Tibial nerve (tissue), 4 donors: Measurements from ENCODE around the gene MIX23. TPM values are rescaled to one million over a fixed set of nuclear protein-coding genes. Genes with fewer than 3 reads are reported as not detected.

Source experiments
- DNase-seq, 2 donors: peaks; one replicate each; pipeline ENCODE4 v3.0.0-alpha.2; 2019; ENCODE audit warnings: low spot score in 2 of 2
- H3K27ac ChIP-seq, 4 donors: fragments of 200-600 bp; sonication (generic) in 3 of 4; one replicate each; pipeline ENCODE4 v1.5.1; 2017 to 2019; ENCODE audit warnings: mild to moderate bottlenecking in 1 of 4
- H3K27me3 ChIP-seq, 2 donors: fragments of 200-600 bp; sonication (generic) in 1 of 2; one replicate each; pipeline versions ENCODE4 v1.5.1 to v1.6.0; 2017 to 2019
- H3K36me3 ChIP-seq, 3 donors: fragments of 200-600 bp; sonication (generic); one replicate each; pipeline ENCODE4 v1.5.1; 2018 to 2019
- H3K4me1 ChIP-seq, 4 donors: fragments of 200-600 bp; sonication (generic) in 3 of 4; one replicate each; pipeline ENCODE4 v1.5.1; 2017 to 2019
- H3K4me3 ChIP-seq, 4 donors: fragments of 200-600 bp; sonication (generic) in 3 of 4; one replicate each; pipeline ENCODE4 v1.5.1; 2017 to 2019; ENCODE audit warnings: mild to moderate bottlenecking in 1 of 4, moderate library complexity in 1 of 4
- H3K9me3 ChIP-seq, 4 donors: fragments of 200-600 bp; sonication (generic) in 3 of 4; one replicate each; pipeline ENCODE4 v1.5.1; 2017 to 2019
- EP300 ChIP-seq, 2 donors: sonication (generic); formaldehyde crosslinking; IDR thresholded peaks; one replicate each; pipeline ENCODE4 v1.6.1; 2017; ENCODE audit warnings: antibody characterized with exemption in 2 of 2, mild to moderate bottlenecking in 1 of 2
- POLR2A ChIP-seq, 2 donors: fragments of 450-650 bp; IDR thresholded peaks; one replicate each; pipeline ENCODE4 v1.6.1; 2017; ENCODE audit warnings: antibody characterized with exemption in 2 of 2, mild to moderate bottlenecking in 2 of 2, moderate library complexity in 2 of 2
- WGBS, 2 donors: methylation state at CpG; one replicate each; pipeline ENCODE4 v1.1.5; 2018; 5-methylcytosine and 5-hydroxymethylcytosine counted together
- total RNA-seq, 4 donors: library from RNA; depleted of rRNA; stranded (reverse); fragments of >200 nt; gene quantifications; one replicate each; pipeline ENCODE4 v1.1.0, GENCODE V29; 2016
- TF ChIP-seq, protein P1 (sequence below), 5 experiments: fragments of 200-600 bp in 3 of 5; fragments of 450-650 bp in 2 of 5; sonication (generic) in 3 of 5; IDR thresholded peaks; one replicate each; pipeline ENCODE4 v1.5.1; 2016 to 2019; ENCODE audit warnings: antibody characterized with exemption in 5 of 5, mild to moderate bottlenecking in 3 of 5, moderate library complexity in 2 of 5

MIX23 gene
- total RNA-seq, 4 donors from 2014 or later = 5.7 to 19.2 (median 13.5) TPM

DNA sequence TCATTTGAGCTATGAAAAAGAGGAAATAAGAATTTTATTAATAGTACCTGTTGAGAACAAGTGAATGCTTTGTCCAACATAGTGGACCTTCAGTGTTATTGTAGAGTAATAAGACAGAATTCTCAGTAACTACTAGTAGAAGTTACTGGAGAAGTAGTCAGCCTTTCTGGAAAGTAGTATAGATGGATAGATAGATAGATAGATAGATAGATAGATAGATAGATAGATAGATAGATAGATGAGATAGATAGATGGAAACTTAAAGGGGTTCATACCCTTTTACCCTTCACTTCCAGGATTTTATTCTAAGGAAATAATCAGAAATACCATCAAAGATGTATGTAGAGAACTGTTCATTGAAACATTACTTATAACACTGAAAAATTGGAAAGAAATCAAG is 6.2 kb upstream of the MIX23 start:
- no peaks in the 10 kb centered on the region for H3K36me3 ChIP-seq
- H3K4me3 ChIP-seq = no peak overlapping the region
- H3K9me3 ChIP-seq = no peaks in the 10 kb centered on the region
- TF ChIP-seq POLR2A (IDR thresholded peaks at IDR 0.05) = no peak
- TF ChIP-seq EP300 (IDR thresholded peaks at IDR 0.05) = no peak
- TF ChIP-seq, protein P1, sequence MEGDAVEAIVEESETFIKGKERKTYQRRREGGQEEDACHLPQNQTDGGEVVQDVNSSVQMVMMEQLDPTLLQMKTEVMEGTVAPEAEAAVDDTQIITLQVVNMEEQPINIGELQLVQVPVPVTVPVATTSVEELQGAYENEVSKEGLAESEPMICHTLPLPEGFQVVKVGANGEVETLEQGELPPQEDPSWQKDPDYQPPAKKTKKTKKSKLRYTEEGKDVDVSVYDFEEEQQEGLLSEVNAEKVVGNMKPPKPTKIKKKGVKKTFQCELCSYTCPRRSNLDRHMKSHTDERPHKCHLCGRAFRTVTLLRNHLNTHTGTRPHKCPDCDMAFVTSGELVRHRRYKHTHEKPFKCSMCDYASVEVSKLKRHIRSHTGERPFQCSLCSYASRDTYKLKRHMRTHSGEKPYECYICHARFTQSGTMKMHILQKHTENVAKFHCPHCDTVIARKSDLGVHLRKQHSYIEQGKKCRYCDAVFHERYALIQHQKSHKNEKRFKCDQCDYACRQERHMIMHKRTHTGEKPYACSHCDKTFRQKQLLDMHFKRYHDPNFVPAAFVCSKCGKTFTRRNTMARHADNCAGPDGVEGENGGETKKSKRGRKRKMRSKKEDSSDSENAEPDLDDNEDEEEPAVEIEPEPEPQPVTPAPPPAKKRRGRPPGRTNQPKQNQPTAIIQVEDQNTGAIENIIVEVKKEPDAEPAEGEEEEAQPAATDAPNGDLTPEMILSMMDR (IDR thresholded peaks at IDR 0.05) = no peak
- no peaks in the 10 kb centered on the region for H3K27me3 ChIP-seq
- DNase-seq = no peak
- H3K27ac ChIP-seq = no peak overlapping the region
- H3K4me1 ChIP-seq = peaks cover 0 to 31% (median 7%) of the 10 kb centered on the region in 4 donors

DNA sequence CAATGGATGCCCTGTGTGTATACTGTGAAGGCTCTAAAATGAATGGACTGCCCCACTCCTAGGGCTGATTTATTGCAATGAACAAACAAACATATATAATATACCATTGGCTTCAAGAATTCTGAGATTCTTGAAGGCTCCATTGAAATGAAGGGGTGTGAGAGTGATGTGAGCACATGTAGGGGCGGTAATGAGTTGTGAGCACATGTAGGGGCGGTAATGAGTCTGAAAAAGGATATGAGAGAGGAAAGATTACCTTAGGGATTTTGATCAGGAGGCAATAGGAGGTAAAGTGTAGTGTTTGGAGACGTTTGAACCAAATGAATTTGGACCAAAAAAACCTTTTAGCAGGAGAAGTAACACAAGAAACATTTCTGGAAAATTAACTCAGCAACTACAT is 4.7 kb upstream of the MIX23 start:
- DNase-seq = no peak
- H3K27me3 ChIP-seq = no peaks in the 10 kb centered on the region
- H3K4me1 ChIP-seq = peaks cover 0 to 27% (median 9%) of the 10 kb centered on the region in 4 donors
- H3K9me3 ChIP-seq = no peaks in the 10 kb centered on the region
- TF ChIP-seq, protein P1 (IDR thresholded peaks at IDR 0.05) = no peak
- no peak for TF ChIP-seq POLR2A (IDR thresholded peaks at IDR 0.05)
- TF ChIP-seq EP300 (IDR thresholded peaks at IDR 0.05) = no peak
- 74 to 82% methylated on average over 3 of the region's 3 CpGs for WGBS, 2 donors
- H3K27ac ChIP-seq = no peak overlapping the region
- no peaks in the 10 kb centered on the region for H3K36me3 ChIP-seq
- no peak overlapping the region for H3K4me3 ChIP-seq

- Histone ChIP-seq H3K27me3 (no peaks in the 10 kb centered on the region), H3K4me1 (peaks cover 0 to 41% (median 18%) of the 10 kb centered on the region in 4 donors), H3K4me3 (peak within 1 kb of the TSS; percentile 63 to 88 (median 84)), H3K27ac (peak within 1 kb of the TSS; percentile 82 to 94 (median 90)), H3K9me3 (no peaks in the 10 kb centered on the region), H3K36me3 (no peaks in the 10 kb centered on the region)
- TF ChIP-seq EP300 (IDR thresholded peaks at IDR 0.05) (peak; percentile 30 to 95), POLR2A (IDR thresholded peaks at IDR 0.05) (peak; percentile 88 to 91)
- TF ChIP-seq, protein P1 (IDR thresholded peaks at IDR 0.05) = peak; percentile 47 to 74 (median 69)
- DNase-seq = peak; percentile 86 to 90
- 0 to 1% methylated on average over 18 to 39 of the region's 52 CpGs for WGBS, 2 donors
These were observed 1.0 kb upstream of the MIX23 start, which contains the start of gene FAM162A for GRCh38 chr3:122383771-122384697. Gene FAM162A (plus strand): TSS chr3:122384182. CDS start chr3:122384266, 84 bp downstream.

DNA sequence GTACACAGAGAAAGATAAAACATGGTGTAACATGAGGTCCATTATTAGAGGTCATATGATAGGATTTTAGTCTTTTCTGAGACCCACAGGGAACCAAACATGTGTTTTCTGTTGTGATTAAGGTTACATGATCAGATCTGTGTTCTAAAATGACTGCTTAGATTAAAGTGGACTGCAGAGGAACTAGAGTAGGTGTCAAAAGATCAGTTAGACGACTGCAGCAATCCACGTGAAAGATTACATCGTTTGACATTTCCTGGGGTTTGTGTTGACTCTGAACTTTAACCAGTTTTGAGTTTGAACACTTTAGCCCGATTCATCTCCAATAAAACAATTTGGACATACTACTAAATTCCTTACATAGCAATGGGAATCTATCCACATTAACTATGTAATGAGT is 5.1 kb downstream of the MIX23 start:
- Histone ChIP-seq H3K27ac (no peak overlapping the region), H3K27me3 (no peaks in the 10 kb centered on the region), H3K4me3 (no peak overlapping the region), H3K9me3 (no peaks in the 10 kb centered on the region), H3K4me1 (peaks cover 0 to 14% (median 11%) of the 10 kb centered on the region in 4 donors), H3K36me3 (peaks cover 0 to 17% (median 0%) of the 10 kb centered on the region in 3 donors)
- WGBS, 2 donors = 61 to 64% methylated on average over 4 of the region's 4 CpGs
- no peak for DNase-seq
- TF ChIP-seq POLR2A (IDR thresholded peaks at IDR 0.05) (no peak), EP300 (IDR thresholded peaks at IDR 0.05) (no peak)
- TF ChIP-seq, protein P1 (IDR thresholded peaks at IDR 0.05) = no peak

GRCh38 chr3:122374034-122374433 is 9.0 kb downstream of the MIX23 start:
- no peak overlapping the region for H3K27ac ChIP-seq
- H3K9me3 ChIP-seq = no peaks in the 10 kb centered on the region
- no peak overlapping the region for H3K4me3 ChIP-seq
- no peak for TF ChIP-seq EP300 (IDR thresholded peaks at IDR 0.05)
- TF ChIP-seq POLR2A (IDR thresholded peaks at IDR 0.05) = no peak
- TF ChIP-seq, protein P1 (IDR thresholded peaks at IDR 0.05) = no peak
- DNase-seq = no peak
- 88 to 95% methylated on average over 1 of the region's 1 CpG for WGBS, 2 donors
- H3K4me1 ChIP-seq = no peaks in the 10 kb centered on the region
- H3K36me3 ChIP-seq = peaks cover 0 to 40% (median 0%) of the 10 kb centered on the region in 3 donors
- H3K27me3 ChIP-seq = no peaks in the 10 kb centered on the region
